Cardiac fibroblast (primary cell): ENCODE data around the gene TUBB4B.

Experiments used
- DNase-seq, 2 donors: peaks; one replicate each; pipeline versions ENCODE4 v3.0.0 to v3.0.0-alpha.2; 2010; ENCODE audit warnings: low read depth in 2 of 2
- H3K4me3 ChIP-seq, 2 donors: replicated peaks in 1 of 2; 1 replicate in 1 of 2; 2 replicates in 1 of 2; pipeline ENCODE4 v1.5.1; 2011; ENCODE audit warnings: low read depth in 2 of 2, low read length in 2 of 2, mild to moderate bottlenecking in 2 of 2, moderate library complexity in 1 of 2
- CTCF ChIP-seq: IDR thresholded peaks from one replicate; pipeline ENCODE4 v1.5.1; 2011; ENCODE audit warnings: low read depth, mild to moderate bottlenecking, low read length, inconsistent platforms

The TUBB4B gene

DNA sequence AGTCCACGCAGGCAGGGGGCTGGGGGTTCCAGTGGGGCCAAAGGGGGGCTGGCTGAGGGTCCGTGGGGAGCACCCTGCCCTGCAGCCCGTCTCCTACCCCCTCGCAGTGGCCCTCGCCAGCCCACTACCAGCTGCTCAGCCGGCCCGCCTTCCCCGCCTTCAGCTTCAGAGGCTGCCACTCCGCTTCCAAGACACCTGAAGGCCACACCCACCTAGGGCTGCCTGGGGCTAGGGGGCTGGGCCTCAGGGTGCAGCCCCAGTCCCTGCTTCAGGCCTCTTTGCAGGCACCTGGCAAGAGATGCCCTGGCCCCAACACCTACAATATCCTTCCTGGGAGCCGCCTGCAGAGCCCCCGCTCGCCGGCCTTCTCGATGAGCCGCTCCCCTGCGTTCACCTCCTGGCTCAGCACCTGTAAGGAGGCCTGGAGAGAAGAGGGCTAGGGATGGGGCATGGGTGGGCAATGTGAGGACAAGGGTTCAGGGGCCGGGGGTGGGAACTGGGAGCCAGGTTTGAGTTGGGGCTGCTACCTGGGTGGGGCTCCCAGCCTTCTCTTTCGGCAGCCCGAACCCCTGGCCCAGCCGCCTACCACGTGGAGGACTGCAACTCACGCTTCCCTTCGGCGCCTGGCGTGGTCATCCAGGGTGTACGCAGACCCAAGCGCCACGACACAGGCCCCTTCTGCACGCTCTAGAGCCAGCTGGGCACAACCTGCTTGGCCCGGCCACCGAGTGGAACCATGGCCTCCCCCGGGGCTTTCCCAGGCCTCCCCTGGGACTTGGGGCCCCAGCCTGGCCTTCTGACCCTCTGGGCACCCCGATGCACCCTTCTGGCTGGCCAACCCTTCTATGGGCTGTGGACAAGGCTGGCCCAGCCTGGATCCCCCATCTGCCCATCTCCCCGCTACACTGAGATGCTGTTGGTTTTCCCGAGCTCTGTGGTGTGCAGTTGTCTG is 11.7 kb downstream of the TUBB4B start:
- no peak for DNase-seq
- TF ChIP-seq CTCF: no peak
- no peak overlapping the region for H3K4me3 ChIP-seq

DNA sequence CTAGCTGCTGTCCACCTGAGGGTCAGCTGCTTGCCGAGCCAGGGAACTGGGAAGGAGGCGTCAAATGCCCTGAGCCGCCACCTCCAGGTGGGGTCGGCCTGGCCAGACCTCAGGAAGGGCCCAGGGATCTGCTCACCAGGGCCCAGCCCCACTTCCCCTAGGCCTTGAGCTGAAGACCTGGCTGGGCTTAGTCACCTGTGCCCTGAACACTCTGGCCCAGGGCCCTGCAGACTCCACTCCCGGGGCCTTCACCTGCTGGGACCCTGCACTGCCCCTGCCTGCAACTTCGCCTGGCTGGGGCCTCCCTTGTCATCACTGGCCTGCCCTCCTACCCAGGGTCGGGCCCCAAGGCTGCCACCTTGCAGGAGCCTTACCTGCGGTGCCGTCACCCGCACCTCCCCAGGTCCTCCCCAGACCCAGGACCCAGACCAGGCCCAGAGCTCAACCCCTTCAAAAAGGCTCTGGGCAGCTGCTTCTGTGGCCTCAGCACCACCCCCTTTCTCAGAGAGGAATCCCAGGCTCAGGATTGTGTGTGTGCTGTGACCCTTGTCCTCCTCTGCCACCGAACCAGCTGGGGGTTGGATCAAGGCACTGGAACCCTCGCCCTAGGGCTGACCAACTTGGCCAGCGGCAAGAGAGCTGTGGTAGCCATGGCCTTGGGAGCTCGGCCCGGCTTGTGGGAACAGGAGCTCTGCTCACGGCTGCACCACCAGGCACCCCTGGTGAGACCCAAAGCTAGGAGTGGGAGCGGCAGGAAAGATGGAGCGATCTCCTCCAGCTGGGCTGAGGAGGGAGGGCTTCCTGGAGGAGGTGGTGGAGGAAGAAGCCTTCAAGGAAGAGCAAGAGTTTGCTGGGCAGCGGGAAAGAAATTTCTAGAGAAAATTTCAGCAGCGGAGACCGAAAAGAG is 12.9 kb downstream of the TUBB4B start:
- peak in 1 of 2 donors; percentile 22 for DNase-seq
- H3K4me3 ChIP-seq: peak overlapping the region; percentile 70 to 76
- no peak for TF ChIP-seq CTCF

- TF ChIP-seq CTCF: no peak
- H3K4me3 ChIP-seq: peak within 1 kb of the TSS; percentile 87 to 92
- DNase-seq: peak; percentile 84 to 92
Observed at GRCh38 chr9:137254624-137255447, 13.7 kb downstream of the TUBB4B start, which contains the start of gene NELFB. NELFB (plus strand) TSS chr9:137255327.

GRCh38 chr9:137255448-137256114 is 14.5 kb downstream of the TUBB4B start:
- H3K4me3 ChIP-seq: peak overlapping the region; percentile 87 to 92
- DNase-seq: peak; percentile 43 to 45
- no peak for TF ChIP-seq CTCF

DNA sequence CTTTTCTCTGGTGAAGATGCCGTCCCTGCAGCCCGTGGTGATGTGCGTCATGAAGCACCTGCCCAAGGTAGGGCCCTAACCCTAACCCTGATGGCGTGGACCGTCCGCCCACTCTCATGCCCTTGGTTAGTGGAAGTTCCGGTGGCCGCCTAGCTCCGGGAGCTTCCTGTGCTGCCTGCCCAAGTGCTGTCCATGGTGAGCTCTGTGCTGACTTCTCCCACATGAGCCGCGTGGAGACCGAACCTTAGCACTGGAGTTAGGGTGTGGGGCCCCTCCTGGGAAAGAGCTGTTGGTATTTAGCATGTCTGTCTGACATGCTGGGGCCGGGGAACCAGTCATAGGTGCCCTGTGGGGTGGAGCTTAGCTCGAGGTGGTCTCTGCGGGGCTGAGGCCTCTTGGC is 15.3 kb downstream of the TUBB4B start:
- H3K4me3 ChIP-seq: peak overlapping the region; percentile 87 to 92
- no peak for DNase-seq

More for the DNA sequence above, 15.3 kb downstream of the TUBB4B start:
- TF ChIP-seq CTCF: no peak
